ENCODE results near the gene CAMKK1. TPM values are rescaled to one million over a fixed set of nuclear protein-coding genes. Genes with fewer than 3 reads are reported as not detected.

CAMKK1 gene
- total RNA-seq, 2 donors from 2014 or later, result 1.5 to 3.3 TPM

- H3K36me3 Mint-ChIP-seq, result peaks cover 35% of the 10 kb centered on the region
- H3K27me3 Mint-ChIP-seq, result no peaks in the 10 kb centered on the region
Measured at GRCh38 chr17:3826191-3826590, 66.7 kb downstream of the CAMKK1 start.

GRCh38 chr17:3821101-3821500 is 71.8 kb downstream of the CAMKK1 start:
- ATAC-seq, result no peak
- H3K27ac Mint-ChIP-seq, result no peak overlapping the region

More at GRCh38 chr17:3826191-3826590, 66.7 kb downstream of the CAMKK1 start:
- ATAC-seq (no peak), DNase-seq (ENCODE audit: low spot score) (no peak)
- H3K9me3 Mint-ChIP-seq, result no peaks in the 10 kb centered on the region
- peak overlapping the region in 1 of 2 donors; percentile 32 for H3K27ac Mint-ChIP-seq
- H3K4me3 Mint-ChIP-seq, result no peak overlapping the region
- peaks cover 8 to 17% of the 10 kb centered on the region in 2 donors for H3K4me1 Mint-ChIP-seq (ENCODE audit: low read depth in 2 of 2)

GRCh38 chr17:3818786-3819185 is 74.1 kb downstream of the CAMKK1 start:
- peaks cover 2 to 4% of the 10 kb centered on the region in 2 donors for H3K4me1 Mint-ChIP-seq (ENCODE audit: low read depth in 2 of 2)
- H3K4me3 Mint-ChIP-seq, result no peak overlapping the region
- H3K9me3 Mint-ChIP-seq, result no peaks in the 10 kb centered on the region
- no peak for DNase-seq (ENCODE audit: low spot score)
- no peaks in the 10 kb centered on the region for H3K27me3 Mint-ChIP-seq
- peaks cover 30% of the 10 kb centered on the region for H3K36me3 Mint-ChIP-seq
- ATAC-seq, result no peak
- no peak overlapping the region for H3K27ac Mint-ChIP-seq

More at GRCh38 chr17:3821101-3821500, 71.8 kb downstream of the CAMKK1 start:
- Mint-ChIP-seq H3K36me3 (peaks cover 24% of the 10 kb centered on the region), H3K4me1 (ENCODE audit: low read depth in 2 of 2) (peaks cover 2 to 8% of the 10 kb centered on the region in 2 donors), H3K4me3 (no peak overlapping the region), H3K9me3 (no peaks in the 10 kb centered on the region), H3K27me3 (no peaks in the 10 kb centered on the region)
- no peak for DNase-seq (ENCODE audit: low spot score)

- H3K27ac Mint-ChIP-seq, result no peak overlapping the region
- no peak overlapping the region for H3K4me3 Mint-ChIP-seq
- peaks cover 27% of the 10 kb centered on the region for H3K36me3 Mint-ChIP-seq
- no peaks in the 10 kb centered on the region for H3K27me3 Mint-ChIP-seq
- no peak for ATAC-seq
- H3K4me1 Mint-ChIP-seq (ENCODE audit: low read depth in 2 of 2), result peaks cover 2 to 4% of the 10 kb centered on the region in 2 donors
- DNase-seq (ENCODE audit: low spot score), result no peak
- H3K9me3 Mint-ChIP-seq, result no peaks in the 10 kb centered on the region
Measured at GRCh38 chr17:3817851-3818605, 74.8 kb downstream of the CAMKK1 start.

- ATAC-seq (no peak), DNase-seq (ENCODE audit: low spot score) (no peak)
- H3K4me1 Mint-ChIP-seq (ENCODE audit: low read depth in 2 of 2), result peaks cover 2 to 4% of the 10 kb centered on the region in 2 donors
- H3K4me3 Mint-ChIP-seq, result no peak overlapping the region
- H3K27ac Mint-ChIP-seq, result no peak overlapping the region
- H3K27me3 Mint-ChIP-seq, result no peaks in the 10 kb centered on the region
- H3K9me3 Mint-ChIP-seq, result no peaks in the 10 kb centered on the region
- H3K36me3 Mint-ChIP-seq, result peaks cover 29% of the 10 kb centered on the region
Measured at GRCh38 chr17:3815925-3816324, 76.9 kb downstream of the CAMKK1 start.

- no peak overlapping the region for H3K27ac Mint-ChIP-seq
- no peak overlapping the region for H3K4me3 Mint-ChIP-seq
- H3K27me3 Mint-ChIP-seq, result no peaks in the 10 kb centered on the region
- ATAC-seq, result no peak
- H3K9me3 Mint-ChIP-seq, result no peaks in the 10 kb centered on the region
- H3K4me1 Mint-ChIP-seq (ENCODE audit: low read depth in 2 of 2), result peaks cover 2 to 4% of the 10 kb centered on the region in 2 donors
- DNase-seq (ENCODE audit: low spot score), result no peak
- H3K36me3 Mint-ChIP-seq, result peaks cover 29% of the 10 kb centered on the region
Measured at GRCh38 chr17:3815122-3815521, 77.7 kb downstream of the CAMKK1 start.

GRCh38 chr17:3814361-3814760 is 78.5 kb downstream of the CAMKK1 start:
- Mint-ChIP-seq H3K27me3 (no peaks in the 10 kb centered on the region), H3K27ac (no peak overlapping the region), H3K9me3 (no peaks in the 10 kb centered on the region), H3K4me3 (no peak overlapping the region), H3K4me1 (ENCODE audit: low read depth in 2 of 2) (peaks cover 4 to 8% of the 10 kb centered on the region in 2 donors), H3K36me3 (peaks cover 34% of the 10 kb centered on the region)
- ATAC-seq, result no peak
- no peak for DNase-seq (ENCODE audit: low spot score)

GRCh38 chr17:3813171-3813570 is 79.7 kb downstream of the CAMKK1 start:
- peaks cover 23% of the 10 kb centered on the region for H3K36me3 Mint-ChIP-seq
- H3K4me1 Mint-ChIP-seq (ENCODE audit: low read depth in 2 of 2), result peaks cover 0 to 10% of the 10 kb centered on the region in 2 donors
- no peak overlapping the region for H3K27ac Mint-ChIP-seq
- DNase-seq (ENCODE audit: low spot score), result no peak
- H3K27me3 Mint-ChIP-seq, result no peaks in the 10 kb centered on the region
- H3K9me3 Mint-ChIP-seq, result no peaks in the 10 kb centered on the region
- H3K4me3 Mint-ChIP-seq, result no peak overlapping the region
- ATAC-seq, result no peak

GRCh38 chr17:3812771-3813170 is 80.1 kb downstream of the CAMKK1 start:
- no peak for DNase-seq (ENCODE audit: low spot score)
- no peak overlapping the region for H3K4me3 Mint-ChIP-seq
- H3K27ac Mint-ChIP-seq, result no peak overlapping the region
- ATAC-seq, result no peak
- peaks cover 0 to 13% of the 10 kb centered on the region in 2 donors for H3K4me1 Mint-ChIP-seq (ENCODE audit: low read depth in 2 of 2)
- H3K9me3 Mint-ChIP-seq, result no peaks in the 10 kb centered on the region
- H3K36me3 Mint-ChIP-seq, result peaks cover 22% of the 10 kb centered on the region
- H3K27me3 Mint-ChIP-seq, result no peaks in the 10 kb centered on the region

- Mint-ChIP-seq H3K27me3 (no peaks in the 10 kb centered on the region), H3K27ac (no peak overlapping the region), H3K4me1 (ENCODE audit: low read depth in 2 of 2) (peaks cover 0 to 13% of the 10 kb centered on the region in 2 donors), H3K9me3 (no peaks in the 10 kb centered on the region), H3K36me3 (peaks cover 23% of the 10 kb centered on the region), H3K4me3 (no peak overlapping the region)
- DNase-seq (ENCODE audit: low spot score) (no peak), ATAC-seq (no peak)
Measured at GRCh38 chr17:3812284-3812683, 80.6 kb downstream of the CAMKK1 start.

Other genes with a start within 250 kb of the CAMKK1 start
- 100 to 1,000 TPM; 135 to 204 TPM for gene TAX1BP3, start 224.5 kb downstream of the CAMKK1 start, total RNA-seq
- 10 to 100 TPM; 43.7 to 56.2 TPM for gene EMC6, start 224.2 kb downstream of the CAMKK1 start, total RNA-seq
- gene P2RX5, start 196.9 kb downstream of the CAMKK1 start, total RNA-seq, result 1,000 to 10,000 TPM; 2,596 to 3,366 TPM
- 10 to 100 TPM; 44.2 to 64.6 TPM for gene HASPIN, start 169.2 kb downstream of the CAMKK1 start, total RNA-seq
- 10 to 100 TPM; 73.9 to 97.8 TPM for gene ITGAE, start 91.9 kb downstream of the CAMKK1 start, total RNA-seq
- gene NCBP3, start 46.8 kb downstream of the CAMKK1 start, total RNA-seq, result 10 to 100 TPM; 52.4 to 71.9 TPM
- gene P2RX1, start 23.4 kb upstream of the CAMKK1 start, total RNA-seq, result 1 to 10 TPM; 3.9 TPM
- gene ATP2A3, start 71.4 kb upstream of the CAMKK1 start, total RNA-seq, result 100 to 1,000 TPM; 125 to 234 TPM
- 10 to 100 TPM; 65.0 to 96.3 TPM for gene ZZEF1, start 250.0 kb upstream of the CAMKK1 start, total RNA-seq

Measured in natural killer cell treated with Interleukin-12 subunit alpha and Interleukin-12 subunit beta and Interleukin-15 and Interleukin-18, amount 100 ng/mL, for 72 hours (primary cell).